HG02623 (cell line): ENCODE measurements around the gene ZNF385C.

ENCODE experiments used
- ATAC-seq: cut with Tn5 transposase; IDR thresholded peaks from one replicate; pipeline ENCODE4 v1.9.1; 2021; ENCODE audit warnings: moderate library complexity; ENCODE audit not compliant: unreplicated experiment

ZNF385C gene

GRCh38 chr17:42078396-42079043 lies 19.8 kb downstream of the ZNF385C start:
- ATAC-seq = no peak

DNA sequence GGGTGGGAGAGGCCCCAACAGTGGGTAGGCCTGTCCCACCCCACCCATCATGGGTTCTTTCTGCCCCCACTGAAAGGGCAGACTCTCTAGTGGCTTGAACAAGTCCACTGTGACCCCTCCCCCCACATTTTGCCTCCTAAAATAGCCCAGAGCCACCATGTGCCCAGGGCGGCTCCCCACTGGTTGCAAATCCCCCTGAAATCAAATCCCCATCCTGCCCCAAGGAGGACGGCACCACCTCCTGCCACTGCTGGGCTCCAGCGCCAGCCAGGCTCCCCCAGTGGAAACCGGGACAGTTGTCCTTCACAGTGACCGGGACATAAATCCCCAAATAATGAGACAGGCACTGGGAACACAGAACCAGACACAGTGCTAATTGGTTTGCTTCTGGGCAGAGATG lies 20.5 kb downstream of the ZNF385C start:
- no peak for ATAC-seq

GRCh38 chr17:42076797-42077559 lies 21.3 kb downstream of the ZNF385C start:
- ATAC-seq = no peak

GRCh38 chr17:42075789-42076188 lies 22.5 kb downstream of the ZNF385C start:
- ATAC-seq = no peak

DNA sequence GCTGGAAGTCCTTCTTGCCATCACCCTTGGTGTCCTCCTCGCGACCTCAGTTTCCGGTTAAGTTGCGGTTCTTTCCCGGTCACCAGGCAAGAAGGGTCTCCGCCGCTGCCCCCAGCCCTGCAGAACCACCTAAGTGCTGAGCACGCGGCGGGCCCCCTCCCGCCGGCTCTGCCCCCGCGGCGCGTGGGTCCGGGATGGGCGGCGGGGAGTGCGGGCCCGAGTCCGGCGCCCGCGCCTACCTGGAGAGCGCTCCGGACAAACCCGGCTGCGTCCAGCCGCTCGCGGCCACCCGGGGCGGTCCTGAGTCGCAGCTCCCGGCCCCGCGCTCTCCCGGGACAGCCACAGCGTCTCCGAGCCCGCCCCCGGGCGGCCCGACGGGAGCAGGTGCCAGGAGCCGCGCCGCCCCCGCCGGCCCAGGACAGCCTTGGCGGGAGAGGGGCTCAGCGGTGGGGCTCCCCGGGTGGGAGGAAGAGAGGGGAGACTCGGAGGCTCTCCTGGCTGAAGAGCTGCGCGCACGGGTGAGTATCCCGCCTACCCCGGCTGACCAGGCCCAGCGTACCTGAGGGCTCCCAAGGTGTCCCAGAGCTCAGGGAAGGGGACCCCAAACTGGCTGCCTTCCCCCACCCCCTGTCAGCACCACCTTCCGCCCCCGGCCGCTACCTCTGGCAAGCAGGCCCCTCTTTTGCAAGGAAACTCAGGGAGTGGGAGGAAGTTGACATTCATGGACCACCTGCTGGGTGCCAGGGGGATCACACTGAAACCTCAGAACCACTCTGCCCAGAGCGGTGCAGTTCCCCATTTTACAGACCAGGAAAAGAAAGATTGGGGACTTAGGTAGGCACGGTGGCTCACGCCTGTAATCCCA lies 25.7 kb downstream of the ZNF385C start:
- ATAC-seq = no peak

- ATAC-seq = no peak
Measured at GRCh38 chr17:42071810-42072209, 26.5 kb downstream of the ZNF385C start.

DNA sequence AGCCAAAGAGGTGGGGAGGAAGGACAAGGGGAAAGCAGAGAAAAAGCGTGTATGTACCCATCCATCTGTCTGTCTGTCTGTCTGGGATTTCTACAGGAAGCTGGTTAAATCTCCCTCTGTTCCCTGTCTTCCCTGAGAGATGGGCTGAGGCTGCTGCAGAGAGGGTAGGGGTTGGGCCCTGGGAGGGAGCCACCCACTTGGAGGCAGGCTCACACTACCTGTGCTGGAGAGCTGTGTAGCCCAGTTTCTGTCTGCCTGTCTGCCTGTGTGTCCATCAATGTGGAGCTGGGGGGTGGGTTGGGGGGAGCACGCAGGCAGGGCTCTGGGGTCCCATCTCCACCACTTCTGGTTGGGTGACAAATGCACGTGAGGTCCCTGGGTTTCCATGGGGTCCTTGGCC lies 29.3 kb downstream of the ZNF385C start:
- ATAC-seq = no peak

DNA sequence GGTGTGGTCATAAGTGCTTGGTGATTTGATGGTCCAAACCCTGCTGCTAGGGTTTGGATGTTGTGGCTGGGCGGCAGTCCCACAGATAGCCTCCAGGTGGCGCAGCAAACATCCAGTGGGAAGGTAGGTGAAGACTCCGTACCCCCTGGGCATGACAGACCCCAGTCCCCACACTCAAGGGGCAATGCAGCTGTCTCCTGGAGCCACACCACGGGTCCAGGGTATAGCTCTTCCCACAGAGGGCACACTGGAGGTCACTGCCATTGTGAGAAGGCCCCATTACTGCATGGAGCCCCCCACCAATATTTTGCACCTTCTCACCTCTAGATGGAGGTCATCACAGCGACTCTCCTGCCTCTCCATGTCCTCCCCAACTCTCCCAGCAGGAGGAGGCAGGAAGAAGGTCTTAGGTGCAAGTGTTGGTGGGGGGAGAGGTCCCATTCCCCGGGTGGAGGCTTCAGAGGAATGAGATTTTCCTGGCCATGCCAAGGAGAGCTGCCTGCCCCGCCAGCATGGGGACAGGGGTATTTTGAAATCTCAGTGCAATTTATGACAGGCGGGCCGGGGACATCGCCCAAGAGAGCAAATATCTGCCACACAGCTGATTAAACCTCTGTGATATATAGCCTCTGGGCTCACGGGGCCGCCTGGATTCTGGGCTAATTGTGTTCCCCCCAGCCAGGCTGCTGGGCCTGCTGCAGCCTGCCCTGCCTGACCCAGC lies 30.7 kb downstream of the ZNF385C start:
- no peak for ATAC-seq

DNA sequence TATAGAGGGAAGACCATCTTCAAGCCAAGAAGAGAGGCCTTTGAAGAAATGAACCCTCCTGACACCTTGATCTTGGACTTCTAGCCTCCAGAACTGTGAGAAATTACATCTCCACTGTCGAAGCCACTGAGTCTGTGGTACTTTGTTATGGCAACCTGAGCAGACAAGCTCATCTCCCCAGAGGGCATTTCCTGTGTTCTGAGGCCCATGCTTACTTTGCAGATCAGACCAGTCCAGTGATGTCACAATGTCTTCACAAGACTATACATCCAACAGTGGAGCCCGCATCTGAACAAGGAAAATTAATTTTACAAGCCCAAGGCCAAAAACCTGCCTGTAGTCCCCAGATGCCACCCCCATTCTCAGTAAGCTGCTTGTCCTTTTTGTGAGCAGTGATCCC lies 33.1 kb downstream of the ZNF385C start:
- ATAC-seq = no peak

- no peak for ATAC-seq
Measured at GRCh38 chr17:42062681-42063080, 35.6 kb downstream of the ZNF385C start.

- no peak for ATAC-seq
Measured at GRCh38 chr17:42061646-42062487, 36.4 kb downstream of the ZNF385C start.

GRCh38 chr17:42060231-42060630 lies 38.0 kb downstream of the ZNF385C start:
- no peak for ATAC-seq

DNA sequence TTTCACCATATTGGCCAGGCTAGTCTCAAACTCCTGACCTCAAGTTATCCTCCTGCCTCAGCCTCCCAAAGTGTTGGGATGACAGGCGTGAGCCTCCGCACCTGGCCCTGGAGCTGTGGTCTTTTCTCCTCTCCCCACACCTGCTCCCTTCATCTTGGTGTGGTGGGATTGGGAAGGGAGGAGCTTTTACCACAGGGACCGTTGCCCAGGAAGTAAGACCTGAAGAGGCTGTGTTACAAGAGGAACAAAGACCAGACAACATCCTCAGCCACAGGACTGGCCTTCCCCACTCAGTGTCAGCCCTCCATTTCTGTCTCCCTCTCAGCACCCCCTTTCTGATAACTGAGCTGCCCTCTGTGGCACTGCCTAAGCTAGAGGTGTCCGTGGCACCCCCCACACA lies 38.5 kb downstream of the ZNF385C start:
- ATAC-seq = no peak

DNA sequence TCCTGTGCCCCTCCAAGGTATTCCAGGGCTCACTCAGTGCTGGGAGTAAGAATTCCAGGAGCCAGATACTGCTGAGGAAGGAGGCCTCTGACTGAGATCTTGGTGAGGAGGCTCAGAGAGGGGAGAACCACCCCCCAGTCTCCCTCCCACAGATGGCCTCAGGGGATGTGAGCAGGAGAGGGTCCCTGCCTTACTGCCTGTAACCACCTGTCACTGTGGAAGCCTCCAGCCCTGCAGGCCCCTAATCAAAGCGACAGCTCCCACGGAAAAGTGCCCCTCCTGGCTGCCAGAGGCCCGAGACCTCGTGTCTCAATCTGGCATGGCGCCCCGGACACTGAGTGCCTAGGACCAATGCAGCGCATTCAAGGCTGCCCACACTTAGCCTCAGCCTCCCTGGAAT lies 40.2 kb downstream of the ZNF385C start:
- ATAC-seq = no peak

DNA sequence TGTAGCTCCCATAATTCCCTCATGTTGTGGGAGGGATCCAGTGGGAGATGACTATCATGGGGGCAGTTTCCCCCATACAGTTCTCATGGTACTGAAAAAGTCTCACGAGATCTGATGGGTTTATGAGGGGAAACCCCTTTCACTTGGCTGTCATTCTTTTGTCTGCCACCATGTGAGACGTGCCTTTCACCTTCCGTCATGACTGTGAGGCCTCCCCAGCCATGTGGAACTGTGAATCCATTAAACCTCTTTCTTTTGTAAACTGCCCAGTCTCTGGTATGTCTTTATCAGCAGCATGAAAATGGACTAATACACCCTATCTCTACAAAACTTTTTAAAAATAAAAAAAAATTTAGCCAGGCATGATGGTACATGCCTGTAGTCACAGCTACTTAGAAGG lies 41.6 kb downstream of the ZNF385C start:
- no peak for ATAC-seq

- ATAC-seq = no peak
Measured at GRCh38 chr17:42055496-42055895, 42.8 kb downstream of the ZNF385C start.

- no peak for ATAC-seq
Measured at GRCh38 chr17:42055027-42055426, 43.2 kb downstream of the ZNF385C start.

DNA sequence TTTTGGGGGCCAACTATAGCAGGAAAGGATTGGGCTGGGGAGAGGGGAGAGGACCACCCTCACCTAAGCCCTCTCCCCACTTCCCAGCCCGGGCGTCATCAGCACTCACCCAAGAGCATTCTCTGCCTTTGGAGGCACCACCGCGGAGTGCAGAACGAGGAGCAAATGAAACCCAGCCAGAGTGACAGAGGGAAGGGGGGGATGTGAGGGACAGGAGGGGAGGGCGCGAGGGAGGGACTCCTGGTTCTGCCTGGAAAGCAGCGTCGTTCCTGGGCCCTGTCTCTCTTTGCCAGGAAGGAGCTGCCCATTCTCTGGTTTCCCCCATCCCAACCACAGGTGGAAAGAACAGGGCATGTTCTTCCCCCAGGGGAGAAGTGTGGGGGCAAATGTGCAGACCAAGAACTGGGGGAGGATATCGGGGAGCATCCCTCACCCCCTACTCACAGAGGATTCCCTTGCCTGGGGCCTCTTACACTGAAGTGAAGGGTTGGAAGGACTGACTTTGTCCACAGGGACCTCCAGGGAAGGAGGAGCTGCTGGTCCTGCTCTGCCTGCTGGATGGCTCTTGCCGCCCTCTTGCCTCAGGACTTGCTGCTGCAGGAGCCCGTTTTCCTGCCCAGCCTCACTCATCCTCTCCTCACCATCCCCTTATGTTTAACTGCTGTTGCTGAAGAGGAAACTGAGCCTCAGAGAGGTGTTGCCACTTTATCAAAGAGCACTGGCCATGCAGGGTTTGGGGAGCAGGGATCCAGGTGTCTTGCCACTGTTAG lies 44.4 kb downstream of the ZNF385C start:
- no peak for ATAC-seq

DNA sequence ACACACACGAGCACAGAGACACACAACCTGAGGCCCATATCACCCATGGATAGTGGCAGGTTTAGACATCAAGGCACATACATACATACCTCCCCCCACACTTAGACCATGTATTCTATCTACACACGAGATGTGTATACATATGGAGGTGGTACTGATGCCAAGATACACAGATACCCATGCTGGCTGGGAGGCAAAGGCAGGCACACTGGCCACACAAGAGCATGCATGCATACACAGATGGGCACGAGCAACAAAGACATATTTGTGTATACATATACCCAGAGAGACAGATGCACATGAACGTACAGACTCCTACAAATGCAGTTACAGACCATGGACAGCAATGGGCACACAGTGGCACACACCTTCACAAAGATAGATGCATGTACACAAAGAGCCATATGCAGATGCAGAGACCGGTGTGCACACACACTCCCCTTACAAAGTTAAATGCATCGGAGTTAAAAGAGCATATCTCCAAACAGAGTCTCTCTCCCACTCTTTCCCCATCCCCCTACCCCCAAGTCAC lies 45.9 kb downstream of the ZNF385C start:
- ATAC-seq = no peak
